Measurements from ENCODE around the gene MYO3B. TPM values are rescaled to one million over a fixed set of nuclear protein-coding genes. Genes with fewer than 3 reads are reported as not detected.

The MYO3B gene
- total RNA-seq, 1 experiment from 2014 or later = 0.63 TPM

GRCh38 chr2:170436077-170436943, 258.4 kb downstream of the MYO3B start:
- H3K4ac ChIP-seq (ENCODE audit: low read depth, low read length) = no peak overlapping the region
- H2BK120ac ChIP-seq (ENCODE audit: low read depth, low read length, poor library complexity, severe bottlenecking) = no peak overlapping the region
- H4K20me1 ChIP-seq (ENCODE audit: control insufficient read depth, insufficient read depth, insufficient read length) = no peaks in the 10 kb centered on the region
- H2AFZ ChIP-seq (ENCODE audit: low read length) = no peak overlapping the region
- Mint-ChIP-seq H3K4me3 (peak overlapping the region in 1 of 2 experiments; percentile 37; a peak in 1 of 5 replicates), H3K4me1 (peaks cover 32 to 34% of the 10 kb centered on the region in 2 experiments), H3K27me3 (ENCODE audit: low read depth) (peaks cover 48% of the 10 kb centered on the region), H3K9me3 (peaks cover 0 to 3% of the 10 kb centered on the region in 2 experiments; a peak in 1 of 5 replicates), H3K27ac (no peak overlapping the region), H3K36me3 (ENCODE audit: insufficient read depth in 1 of 3, low read depth in 3 of 3) (no peaks in the 10 kb centered on the region)
- H3K27me3 ChIP-seq (ENCODE audit: insufficient read depth, low read length) = no peaks in the 10 kb centered on the region; the same call in 1 of the 2 replicates
- H3K56ac ChIP-seq (ENCODE audit: insufficient read length, low read depth, low read length) = no peak overlapping the region
- no peak overlapping the region for H4K5ac ChIP-seq (ENCODE audit: insufficient read length, low read depth, low read length)
- no peaks in the 10 kb centered on the region for H3K9me3 ChIP-seq (ENCODE audit: control insufficient read depth, low read depth, low read length)
- no peak overlapping the region for H3K14ac ChIP-seq (ENCODE audit: insufficient read depth, low read length)
- H3K79me1 ChIP-seq (ENCODE audit: insufficient read depth, low read depth, low read length, poor library complexity, severe bottlenecking) = no peaks in the 10 kb centered on the region
- H4K91ac ChIP-seq (ENCODE audit: insufficient read length, low read depth, low read length) = no peak overlapping the region
- H4K8ac ChIP-seq (replicated peaks; ENCODE audit: insufficient read length, low read depth, low read length) = no peak overlapping the region
- no peak overlapping the region for H3T11ph ChIP-seq (ENCODE audit: low read length)
- H3K27ac ChIP-seq (ENCODE audit: insufficient read length, low read depth, low read length) = no peak overlapping the region
- no peak overlapping the region for H3K18ac ChIP-seq (ENCODE audit: insufficient read length, low read depth, low read length)
- H3K4me2 ChIP-seq (ENCODE audit: insufficient read depth, insufficient read length, low read length) = peak overlapping the region; percentile 47
- no peaks in the 10 kb centered on the region for H3K79me2 ChIP-seq (ENCODE audit: insufficient read depth, low read length)
- H3K23me2 ChIP-seq (ENCODE audit: insufficient read length, low read depth, low read length, poor library complexity, severe bottlenecking) = no peaks in the 10 kb centered on the region
- no peak overlapping the region for H2BK5ac ChIP-seq (ENCODE audit: insufficient read length, low read length)
- H2BK12ac ChIP-seq (ENCODE audit: insufficient read length, low read depth, low read length) = no peak overlapping the region
- H3K9ac ChIP-seq (ENCODE audit: extremely low read depth, insufficient read length, low read length) = no peak overlapping the region
- H2BK15ac ChIP-seq (ENCODE audit: low read depth, low read length) = no peak overlapping the region
- H3K23ac ChIP-seq (ENCODE audit: insufficient read length, low read depth, low read length) = no peak overlapping the region
- no peak overlapping the region for H2AK5ac ChIP-seq (ENCODE audit: insufficient read length, low read length)
- H3K4me1 ChIP-seq (ENCODE audit: insufficient read depth, low read length) = peaks cover 13% of the 10 kb centered on the region; the same call in 1 of the 2 replicates
- no peak overlapping the region for H2BK20ac ChIP-seq (ENCODE audit: low read depth, low read length, poor library complexity, severe bottlenecking)
- no peak for TF ChIP-seq CTCF (conservative IDR thresholded peaks at IDR 0.05)
- peak; percentile 38 for DNase-seq
- WGBS (ENCODE audit: extremely low coverage, insufficient read length, low lambda C conversion rate) = no CpG with 5 or more reads among the region's 5 CpGs

Measured in H9 (cell line).